Upper lobe of left lung (tissue), 4 donors: ENCODE data around the gene POU2F3.

ENCODE experiments used
- EP300 ChIP-seq, 4 donors: sonication (generic); formaldehyde crosslinking; IDR thresholded peaks; one replicate each; pipeline ENCODE4 v1.5.1; 2017; ENCODE audit warnings: antibody characterized with exemption in 4 of 4, control low read depth in 2 of 4
- POLR2A ChIP-seq, 4 donors: fragments of 450-650 bp; IDR thresholded peaks; one replicate each; pipeline ENCODE4 v1.5.1; 2016 to 2017; ENCODE audit warnings: antibody characterized with exemption in 4 of 4, mild to moderate bottlenecking in 2 of 4
- POLR2AphosphoS5 ChIP-seq, 2 donors: sonication (generic); formaldehyde crosslinking; IDR thresholded peaks; one replicate each; pipeline ENCODE4 v1.5.1; 2017; ENCODE audit warnings: antibody characterized with exemption in 2 of 2
- TF ChIP-seq, protein P1 (sequence below), 6 experiments: fragments of 450-650 bp in 4 of 6; fragments of 200-600 bp in 2 of 6; sonication (generic) in 2 of 6; IDR thresholded peaks; one replicate each; pipeline ENCODE4 v1.5.1; 2016 to 2019; ENCODE audit warnings: antibody characterized with exemption in 6 of 6

DNA sequence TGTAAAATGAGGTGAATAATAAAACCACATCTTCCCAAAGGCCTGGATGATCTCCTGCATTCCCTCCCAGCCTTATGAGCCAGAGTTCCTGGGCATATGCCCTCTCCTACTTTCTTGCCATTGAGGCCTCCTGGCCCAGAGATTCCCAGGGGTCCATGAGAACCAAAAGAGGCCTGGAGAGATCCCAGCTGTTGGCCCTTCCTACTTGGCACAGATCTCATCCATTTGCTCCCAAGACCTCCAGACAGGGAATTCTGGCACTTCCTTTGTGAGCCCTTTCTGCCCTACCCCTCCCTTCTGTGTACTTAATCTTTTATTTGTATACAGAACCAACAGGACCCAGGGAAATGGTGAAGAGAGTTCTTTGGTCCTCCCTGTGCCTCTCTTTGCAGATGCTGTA lies 21.4 kb downstream of the POU2F3 start:
- TF ChIP-seq, protein P1, sequence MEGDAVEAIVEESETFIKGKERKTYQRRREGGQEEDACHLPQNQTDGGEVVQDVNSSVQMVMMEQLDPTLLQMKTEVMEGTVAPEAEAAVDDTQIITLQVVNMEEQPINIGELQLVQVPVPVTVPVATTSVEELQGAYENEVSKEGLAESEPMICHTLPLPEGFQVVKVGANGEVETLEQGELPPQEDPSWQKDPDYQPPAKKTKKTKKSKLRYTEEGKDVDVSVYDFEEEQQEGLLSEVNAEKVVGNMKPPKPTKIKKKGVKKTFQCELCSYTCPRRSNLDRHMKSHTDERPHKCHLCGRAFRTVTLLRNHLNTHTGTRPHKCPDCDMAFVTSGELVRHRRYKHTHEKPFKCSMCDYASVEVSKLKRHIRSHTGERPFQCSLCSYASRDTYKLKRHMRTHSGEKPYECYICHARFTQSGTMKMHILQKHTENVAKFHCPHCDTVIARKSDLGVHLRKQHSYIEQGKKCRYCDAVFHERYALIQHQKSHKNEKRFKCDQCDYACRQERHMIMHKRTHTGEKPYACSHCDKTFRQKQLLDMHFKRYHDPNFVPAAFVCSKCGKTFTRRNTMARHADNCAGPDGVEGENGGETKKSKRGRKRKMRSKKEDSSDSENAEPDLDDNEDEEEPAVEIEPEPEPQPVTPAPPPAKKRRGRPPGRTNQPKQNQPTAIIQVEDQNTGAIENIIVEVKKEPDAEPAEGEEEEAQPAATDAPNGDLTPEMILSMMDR (IDR thresholded peaks at IDR 0.05): no peak
- TF ChIP-seq POLR2A (IDR thresholded peaks at IDR 0.05) (no peak), EP300 (IDR thresholded peaks at IDR 0.05) (no peak), POLR2AphosphoS5 (IDR thresholded peaks at IDR 0.05) (no peak)
